Osteoblast (primary cell): Measurements from ENCODE around the gene GRIK4. TPM values are rescaled to one million over a fixed set of nuclear protein-coding genes. Genes with fewer than 3 reads are reported as not detected.

Source experiments
- DNase-seq: peaks from one replicate; pipeline ENCODE4 v3.0.0; 2011; ENCODE audit warnings: low spot score, mixed read lengths; ENCODE audit not compliant: insufficient read length; ENCODE audit errors: missing footprints
- H2AFZ ChIP-seq: 2 replicates; pipeline ENCODE4 v1.6.0; 2011; ENCODE audit warnings: mild to moderate bottlenecking, low read length
- H3K27ac ChIP-seq: 2 replicates; pipeline ENCODE4 v1.5.1; 2011; ENCODE audit warnings: mild to moderate bottlenecking, low read depth, low read length, moderate library complexity
- H3K27me3 ChIP-seq: 2 replicates; pipeline ENCODE4 v1.6.0; 2012; ENCODE audit warnings: mild to moderate bottlenecking, control low read depth, inconsistent platforms, low read length, moderate library complexity; ENCODE audit not compliant: insufficient read depth
- H3K36me3 ChIP-seq: 2 replicates; pipeline ENCODE4 v1.5.1; 2011; ENCODE audit warnings: mild to moderate bottlenecking, low read length, control low read depth, moderate library complexity; ENCODE audit not compliant: insufficient read depth
- H3K4me1 ChIP-seq: 2 replicates; pipeline ENCODE4 v1.5.1; 2011; ENCODE audit warnings: mild to moderate bottlenecking, low read length, control low read depth, moderate library complexity; ENCODE audit not compliant: insufficient read depth
- H3K4me2 ChIP-seq: 2 replicates; pipeline ENCODE4 v1.6.0; 2011; ENCODE audit warnings: mild to moderate bottlenecking, low read length; ENCODE audit not compliant: insufficient read depth
- H3K4me3 ChIP-seq: fragments of 200-600 bp; sonication (generic); 3 replicates; pipeline ENCODE4 v1.5.1; 2012; ENCODE audit warnings: mild to moderate bottlenecking, low read length, inconsistent platforms; ENCODE audit not compliant: insufficient read depth
- H3K79me2 ChIP-seq: 2 replicates; pipeline ENCODE4 v1.6.0; 2012; ENCODE audit warnings: mild to moderate bottlenecking, low read length, control low read depth, inconsistent platforms; ENCODE audit not compliant: insufficient read depth
- H3K9me3 ChIP-seq: 2 replicates; pipeline ENCODE4 v1.5.1; 2011; ENCODE audit warnings: low read depth, low read length, control low read depth
- H4K20me1 ChIP-seq: 2 replicates; pipeline ENCODE4 v1.6.0; 2012; ENCODE audit warnings: mild to moderate bottlenecking, low read length, control low read depth; ENCODE audit not compliant: insufficient read depth
- CTCF ChIP-seq: IDR thresholded peaks from 2 replicates; pipeline ENCODE4 v1.5.1; 2011; ENCODE audit warnings: mild to moderate bottlenecking, low read depth, low read length, moderate library complexity; ENCODE audit errors: extremely low read depth
- total RNA-seq: library from RNA; depleted of rRNA; stranded (reverse); fragments of >200 nt; gene quantifications from 2 replicates; pipeline ENCODE4 v1.2.3, GENCODE V29; 2012

Gene GRIK4
- total RNA-seq, 1 donor: under 0.01 TPM

- H3K9me3 ChIP-seq: no peaks in the 10 kb centered on the region
- DNase-seq: peak; percentile 74
- TF ChIP-seq CTCF: no peak
- no peak overlapping the region for H3K4me2 ChIP-seq
- H3K27me3 ChIP-seq: peaks cover 12% of the 10 kb centered on the region
- H3K36me3 ChIP-seq: no peaks in the 10 kb centered on the region
- H3K27ac ChIP-seq: no peak overlapping the region
- no peak overlapping the region for H2AFZ ChIP-seq
- H3K79me2 ChIP-seq: no peaks in the 10 kb centered on the region
- H4K20me1 ChIP-seq: no peaks in the 10 kb centered on the region
- no peak overlapping the region for H3K4me3 ChIP-seq
- no peaks in the 10 kb centered on the region for H3K4me1 ChIP-seq
Measured at GRCh38 chr11:120514541-120515121, 3.1 kb downstream of the GRIK4 start.

GRCh38 chr11:120515186-120515723 lies 3.7 kb downstream of the GRIK4 start:
- Histone ChIP-seq H2AFZ (no peak overlapping the region), H3K4me2 (no peak overlapping the region), H3K9me3 (no peaks in the 10 kb centered on the region), H3K27me3 (peaks cover 10% of the 10 kb centered on the region), H3K36me3 (no peaks in the 10 kb centered on the region), H3K79me2 (no peaks in the 10 kb centered on the region), H3K27ac (no peak overlapping the region), H3K4me3 (no peak overlapping the region), H3K4me1 (no peaks in the 10 kb centered on the region), H4K20me1 (no peaks in the 10 kb centered on the region)
- no peak for DNase-seq
- TF ChIP-seq CTCF: no peak

- Histone ChIP-seq H4K20me1 (no peaks in the 10 kb centered on the region), H3K36me3 (no peaks in the 10 kb centered on the region), H3K27me3 (peaks cover 8% of the 10 kb centered on the region), H3K4me2 (no peak overlapping the region), H3K4me1 (no peaks in the 10 kb centered on the region), H3K27ac (no peak overlapping the region), H3K9me3 (no peaks in the 10 kb centered on the region), H3K4me3 (no peak overlapping the region), H2AFZ (no peak overlapping the region), H3K79me2 (no peaks in the 10 kb centered on the region)
- no peak for TF ChIP-seq CTCF
- peak; percentile 56 for DNase-seq
Measured at GRCh38 chr11:120516461-120517389, 5.2 kb downstream of the GRIK4 start.

GRCh38 chr11:120517390-120517761 lies 5.8 kb downstream of the GRIK4 start:
- Histone ChIP-seq H3K27me3 (peaks cover 5% of the 10 kb centered on the region), H3K36me3 (no peaks in the 10 kb centered on the region), H4K20me1 (no peaks in the 10 kb centered on the region), H3K9me3 (no peaks in the 10 kb centered on the region), H2AFZ (no peak overlapping the region), H3K4me2 (no peak overlapping the region), H3K4me3 (no peak overlapping the region), H3K79me2 (no peaks in the 10 kb centered on the region), H3K27ac (no peak overlapping the region), H3K4me1 (no peaks in the 10 kb centered on the region)
- DNase-seq: peak; percentile 29
- TF ChIP-seq CTCF: no peak
